MM.1S (cell line): ENCODE measurements around the gene TMPRSS11D.

Source experiments
- CTCF ChIP-seq: fragments of 300-600 bp; sonication (generic); IDR thresholded peaks from 2 replicates; pipeline ENCODE4 v1.5.1; 2016; ENCODE audit warnings: antibody characterized with exemption, low read length, mixed read lengths
- EZH2 ChIP-seq: fragments of 300-600 bp; sonication (generic); optimal IDR thresholded peaks from 2 replicates; pipeline ENCODE3; 2017; ENCODE audit warnings: low read depth, mild to moderate bottlenecking, antibody characterized with exemption, low read length, mixed read lengths

- TF ChIP-seq CTCF: no peak
- TF ChIP-seq EZH2: no peak
Measured at GRCh38 chr4:67891645-67892044, 7.8 kb upstream of the TMPRSS11D start.
